ENCODE results near the gene SIPA1L3. TPM values are rescaled to one million over a fixed set of nuclear protein-coding genes. Genes with fewer than 3 reads are reported as not detected.
A peak's percentile ranks its signal among the peaks of the same experiment; 100 is the strongest.

SIPA1L3 gene
- total and polyA plus RNA-seq, 8 donors: 2.9 to 211 (median 24.3) TPM

GRCh38 chr19:38202504-38202903 is 295.5 kb downstream of the SIPA1L3 start:
- Histone ChIP-seq H3K4me1 (no peaks in the 10 kb centered on the region), H3K27ac (no peak overlapping the region), H3K27me3 (peaks cover 0 to 7% (median 0%) of the 10 kb centered on the region in 3 donors), H3K4me3 (no peak overlapping the region), H3K9me3 (no peaks in the 10 kb centered on the region), H3K36me3 (peaks cover 18 to 98% (median 96%) of the 10 kb centered on the region in 4 donors)
- intact Hi-C loops (cut with DNase I; ENCODE audit: low total_unique reads): no loop called here
- no peak for TF ChIP-seq POLR2A (IDR thresholded peaks at IDR 0.05)
- no peak for TF ChIP-seq EP300 (IDR thresholded peaks at IDR 0.05)
- no peak for TF ChIP-seq POLR2AphosphoS5 (IDR thresholded peaks at IDR 0.05)
- TF ChIP-seq CTCF (IDR thresholded peaks at IDR 0.05): no peak
- DNase-seq: no peak
- 92 to 95% (median 94%) methylated on average over 14 of the region's 14 CpGs for WGBS, 5 donors

GRCh38 chr19:38203197-38203596 is 296.2 kb downstream of the SIPA1L3 start:
- Histone ChIP-seq H3K27ac (no peak overlapping the region), H3K27me3 (peaks cover 0 to 8% (median 0%) of the 10 kb centered on the region in 3 donors), H3K4me1 (no peaks in the 10 kb centered on the region), H3K36me3 (peaks cover 17 to 92% (median 89%) of the 10 kb centered on the region in 4 donors), H3K4me3 (no peak overlapping the region), H3K9me3 (no peaks in the 10 kb centered on the region)
- no peak for DNase-seq
- TF ChIP-seq POLR2AphosphoS5 (IDR thresholded peaks at IDR 0.05) (no peak), CTCF (IDR thresholded peaks at IDR 0.05) (no peak), EP300 (IDR thresholded peaks at IDR 0.05) (no peak), POLR2A (IDR thresholded peaks at IDR 0.05) (no peak)
- WGBS, 5 donors: 86 to 94% (median 90%) methylated on average over 13 of the region's 13 CpGs
- intact Hi-C loops (cut with DNase I; ENCODE audit: low total_unique reads): no loop called here

GRCh38 chr19:38204096-38204495 is 297.1 kb downstream of the SIPA1L3 start:
- Histone ChIP-seq H3K4me1 (peaks cover 2 to 4% (median 2%) of the 10 kb centered on the region in 4 donors), H3K4me3 (no peak overlapping the region), H3K36me3 (peaks cover 17 to 83% (median 80%) of the 10 kb centered on the region in 4 donors), H3K27ac (no peak overlapping the region), H3K9me3 (no peaks in the 10 kb centered on the region), H3K27me3 (peaks cover 0 to 17% (median 2%) of the 10 kb centered on the region in 3 donors)
- WGBS, 5 donors: 61 to 80% (median 79%) methylated on average over 8 of the region's 8 CpGs
- intact Hi-C loops (cut with DNase I; ENCODE audit: low total_unique reads): no loop called here
- TF ChIP-seq POLR2AphosphoS5 (IDR thresholded peaks at IDR 0.05): no peak
- TF ChIP-seq POLR2A (IDR thresholded peaks at IDR 0.05): no peak
- TF ChIP-seq EP300 (IDR thresholded peaks at IDR 0.05): no peak
- no peak for TF ChIP-seq CTCF (IDR thresholded peaks at IDR 0.05)
- peak in 1 of 2 donors; percentile 65 for DNase-seq

GRCh38 chr19:38204728-38205127 is 297.7 kb downstream of the SIPA1L3 start:
- peaks cover 0 to 23% (median 7%) of the 10 kb centered on the region in 3 donors for H3K27me3 ChIP-seq
- no peak overlapping the region for H3K4me3 ChIP-seq
- intact Hi-C loops (cut with DNase I; ENCODE audit: low total_unique reads): no loop called here
- TF ChIP-seq EP300 (IDR thresholded peaks at IDR 0.05): no peak
- TF ChIP-seq POLR2AphosphoS5 (IDR thresholded peaks at IDR 0.05): no peak
- no peak for TF ChIP-seq CTCF (IDR thresholded peaks at IDR 0.05)
- no peak for TF ChIP-seq POLR2A (IDR thresholded peaks at IDR 0.05)
- H3K4me1 ChIP-seq: peaks cover 7 to 10% (median 9%) of the 10 kb centered on the region in 4 donors
- 93 to 95% (median 93%) methylated on average over 8 of the region's 8 CpGs for WGBS, 5 donors
- no peak overlapping the region for H3K27ac ChIP-seq
- H3K9me3 ChIP-seq: no peaks in the 10 kb centered on the region
- DNase-seq: no peak
- H3K36me3 ChIP-seq: peaks cover 17 to 78% (median 74%) of the 10 kb centered on the region in 4 donors
